Right renal pelvis (tissue), 4 donors: Measurements from ENCODE around the gene PAX7. TPM values are rescaled to one million over a fixed set of nuclear protein-coding genes. Genes with fewer than 3 reads are reported as not detected.
"Not testable (repeated sequence)": the region's sequence is repeated elsewhere in the genome, so short reads cannot be mapped to it uniquely, and the experiment has no call there.

Experiments
- DNase-seq, 4 donors: peaks; one replicate each; pipeline ENCODE4 v3.0.0-alpha.2; 2013; ENCODE audit warnings: low read depth in 4 of 4, low spot score in 3 of 4, missing footprints in 1 of 4
- polyA plus RNA-seq, 4 donors: library from polyadenylated mRNA; unstranded; fragments of 120-200 nt; gene quantifications; one replicate each; pipeline ENCODE4 v1.2.1, GENCODE V29; 2013; ENCODE audit not compliant: insufficient read length in 4 of 4

Gene PAX7
- polyA plus RNA-seq, 4 donors: not detected

- peak in 2 of 4 donors; percentile 24 to 25 for DNase-seq
Observed at GRCh38 chr1:18723701-18724411, 93.2 kb downstream of the PAX7 start.

DNA sequence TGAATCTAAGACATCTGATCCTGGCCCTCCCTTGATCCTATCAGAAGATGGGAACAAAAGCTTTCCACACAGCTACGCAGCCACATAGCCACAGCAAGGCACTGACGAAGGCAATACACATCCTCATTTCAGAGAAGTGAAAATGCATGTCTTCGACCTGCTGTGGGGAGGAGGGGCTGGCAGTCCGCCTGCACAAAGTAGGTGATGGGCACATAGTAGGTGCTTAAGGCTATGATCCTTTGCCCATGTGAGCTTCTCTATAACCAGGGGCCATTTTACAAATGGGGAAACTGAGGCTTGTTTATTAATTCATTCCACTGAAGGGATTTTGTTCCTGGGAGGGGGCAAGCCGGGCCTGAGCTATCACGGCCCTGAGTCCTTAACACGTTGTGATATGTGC, 94.2 kb downstream of the PAX7 start:
- no peak for DNase-seq

GRCh38 chr1:18725231-18725895, 94.7 kb downstream of the PAX7 start:
- no peak for DNase-seq

DNA sequence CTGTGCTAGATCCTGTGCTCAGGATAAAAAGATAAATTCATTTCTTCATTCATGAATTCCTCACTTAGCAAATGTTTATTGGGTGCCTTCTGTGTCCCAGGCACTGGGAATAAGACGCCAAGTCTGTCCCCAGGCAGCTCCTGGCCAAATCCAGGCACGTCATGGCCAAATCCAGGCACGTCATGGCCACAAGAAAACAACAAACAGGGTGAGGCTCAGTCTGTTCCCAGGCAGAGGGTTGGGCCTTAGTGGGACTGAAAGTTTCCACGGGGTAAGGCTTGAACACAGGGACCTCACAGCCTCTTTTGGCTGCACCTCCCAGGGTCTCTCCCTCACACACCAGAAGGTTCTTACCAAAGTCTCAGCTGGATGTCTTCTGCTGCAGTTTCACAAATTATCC, 95.7 kb downstream of the PAX7 start:
- DNase-seq: no peak

GRCh38 chr1:18727956-18728355, 97.3 kb downstream of the PAX7 start:
- no peak for DNase-seq

DNA sequence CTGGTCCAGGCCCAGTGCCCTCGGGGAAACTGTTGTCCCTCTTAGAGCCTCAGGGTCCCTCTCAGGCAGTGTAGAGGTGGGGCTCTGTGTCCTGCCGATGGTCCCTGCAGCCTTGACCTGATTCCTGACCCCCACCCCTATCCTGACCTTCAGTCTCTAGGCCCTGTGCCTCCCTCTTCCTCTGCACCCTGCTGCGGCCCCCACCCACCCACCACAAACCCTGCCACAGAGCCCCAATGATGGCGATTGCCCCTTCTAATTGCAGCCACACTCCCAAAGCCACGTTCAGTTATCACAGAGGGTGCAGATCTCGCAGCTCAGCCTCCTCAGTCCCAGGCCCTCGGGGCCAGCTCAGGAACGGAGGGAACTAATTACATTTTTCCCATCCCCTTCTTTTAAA, 99.7 kb downstream of the PAX7 start:
- no peak for DNase-seq

DNA sequence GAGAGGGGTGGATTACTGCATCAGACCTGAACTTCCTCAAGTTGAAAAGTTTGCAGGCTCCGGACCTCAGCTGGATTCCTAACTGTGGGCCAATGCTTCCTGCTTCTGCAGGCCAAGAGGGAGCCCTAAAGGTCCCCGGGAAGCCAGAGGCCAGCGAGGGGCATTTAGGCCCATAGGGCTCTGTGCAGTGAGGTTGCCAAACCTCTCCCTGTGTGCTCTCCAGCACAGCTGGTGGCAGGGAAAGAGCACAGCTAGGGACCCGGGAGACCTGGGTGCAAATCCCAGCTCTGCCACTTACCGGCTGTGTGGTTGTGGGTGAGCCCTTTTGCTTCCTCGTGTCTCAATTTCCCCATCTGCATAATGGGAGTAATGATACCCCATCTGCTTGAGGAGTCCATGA, 100.5 kb downstream of the PAX7 start:
- DNase-seq: no peak

GRCh38 chr1:18731591-18732235, 101.1 kb downstream of the PAX7 start:
- no peak for DNase-seq

GRCh38 chr1:18732686-18733085, 102.0 kb downstream of the PAX7 start:
- no peak for DNase-seq

DNA sequence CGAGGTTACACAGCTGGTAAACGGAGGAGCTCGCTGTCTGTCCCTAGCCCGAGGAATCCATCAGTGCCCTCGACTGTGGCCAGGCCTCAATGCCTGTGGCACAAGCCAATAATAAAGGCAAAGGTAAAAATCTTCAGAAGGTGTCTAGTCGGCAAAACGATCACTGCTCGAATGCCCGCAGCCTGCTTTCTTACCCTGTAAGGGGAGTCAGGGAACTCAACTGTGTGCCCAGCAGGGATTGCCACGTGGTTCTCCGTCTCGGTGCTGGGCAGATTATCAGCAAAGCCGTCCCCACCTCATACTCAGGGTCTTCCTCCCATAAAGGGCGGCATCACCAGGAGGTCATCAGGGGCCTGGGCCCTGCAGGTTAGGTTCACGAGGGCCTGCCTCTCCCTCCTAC, 103.4 kb downstream of the PAX7 start:
- DNase-seq: no peak

DNA sequence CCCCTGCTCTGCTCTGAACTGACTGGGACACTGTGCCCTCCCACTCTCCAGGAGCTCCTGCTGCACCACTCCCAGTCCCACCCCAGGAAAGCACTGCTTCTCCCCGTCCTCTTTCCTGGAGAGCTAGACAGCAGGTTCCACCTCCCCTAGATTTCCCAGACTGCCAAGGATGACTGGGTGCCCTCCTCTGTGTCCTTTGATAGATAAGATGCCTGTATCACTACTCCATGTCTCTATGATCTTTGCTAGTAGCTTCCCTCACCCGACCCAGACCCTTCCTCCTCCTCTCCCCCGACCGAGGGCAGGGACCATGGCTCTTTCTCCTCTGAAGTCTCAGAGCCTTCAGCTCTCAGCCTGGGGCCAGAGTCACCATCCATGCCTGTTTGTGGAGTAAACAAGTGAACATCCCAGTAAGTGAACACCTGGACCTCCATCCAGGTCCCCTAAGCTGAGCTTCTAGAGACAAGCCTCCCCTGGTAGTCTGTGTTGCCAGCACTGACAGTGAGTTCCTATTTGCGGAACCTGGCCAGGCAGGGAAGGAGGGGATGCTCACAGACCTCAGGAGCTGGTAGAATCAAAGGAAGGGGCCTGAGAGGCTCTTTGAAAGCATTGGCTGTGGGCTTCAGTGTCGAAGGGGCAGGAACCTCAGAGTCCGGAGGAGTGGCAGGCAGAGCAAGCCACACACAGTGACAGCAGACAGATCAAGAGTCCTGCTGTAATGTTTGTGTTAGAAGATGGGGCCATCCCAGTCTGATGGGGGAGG, 104.0 kb downstream of the PAX7 start:
- DNase-seq: no peak

- no peak for DNase-seq
Observed at GRCh38 chr1:18735224-18735997, 104.8 kb downstream of the PAX7 start.

DNA sequence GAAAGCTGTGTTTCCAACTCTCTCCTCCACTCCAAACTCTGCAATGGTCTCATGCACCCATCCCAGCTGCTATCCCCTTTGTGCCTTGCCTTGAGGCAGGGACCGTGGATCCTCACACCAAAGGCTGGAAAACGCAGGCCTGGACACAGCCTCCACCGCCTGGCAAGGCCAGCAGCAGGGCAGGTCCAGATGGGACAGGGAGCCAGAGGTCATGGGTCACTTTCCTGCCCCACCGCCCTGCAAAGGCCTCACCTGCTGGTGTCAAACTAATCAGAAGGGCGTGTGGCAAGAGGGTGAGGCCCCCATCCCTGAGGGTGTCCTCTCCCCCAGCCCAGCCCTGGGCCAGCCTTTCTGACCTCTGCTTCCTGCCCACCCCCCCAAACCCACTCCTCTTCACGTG, 106.3 kb downstream of the PAX7 start:
- no peak for DNase-seq

DNA sequence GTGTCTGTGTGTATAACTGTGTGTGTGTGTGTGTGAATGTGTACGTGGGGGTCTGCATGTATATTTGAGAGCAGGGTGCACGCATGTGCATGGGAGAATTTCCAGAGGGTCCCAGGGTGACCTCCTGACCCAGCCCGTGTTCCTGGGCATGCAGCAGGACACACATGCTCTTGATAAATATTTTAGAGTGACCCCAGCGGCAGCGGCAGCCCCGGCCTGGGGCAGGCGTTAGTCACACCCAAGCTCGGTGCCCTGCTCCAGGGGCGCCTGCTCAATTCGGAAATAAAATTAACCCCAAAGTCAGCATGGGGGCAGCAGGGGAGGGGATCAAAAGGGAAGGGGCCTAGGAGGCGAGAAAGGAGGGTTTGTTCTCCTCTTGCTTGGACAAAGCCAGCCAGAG, 107.5 kb downstream of the PAX7 start:
- no peak for DNase-seq

- DNase-seq: no peak
Observed at GRCh38 chr1:18738617-18739016, 108.0 kb downstream of the PAX7 start.

DNA sequence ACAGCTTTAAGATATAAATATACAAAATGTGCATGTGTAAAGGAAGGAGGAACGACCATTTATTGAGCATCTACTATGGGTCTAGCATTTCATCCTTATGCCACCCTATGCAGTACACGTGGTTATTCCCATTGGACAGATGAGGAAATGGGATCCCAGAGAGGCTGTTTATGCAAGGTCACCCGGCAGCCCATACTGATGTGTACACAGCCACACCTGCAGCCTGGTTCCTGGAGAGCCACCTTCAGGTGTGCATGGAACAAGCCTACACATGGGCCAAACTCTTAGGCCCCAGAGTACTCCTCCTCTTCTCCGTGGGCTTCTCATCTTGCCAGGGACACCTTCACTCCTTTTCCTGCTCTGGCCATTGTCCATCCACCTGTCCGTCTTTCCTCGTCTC, 108.8 kb downstream of the PAX7 start:
- no peak for DNase-seq

GRCh38 chr1:18739897-18740296, 109.3 kb downstream of the PAX7 start:
- no peak for DNase-seq

- DNase-seq: no peak
Observed at GRCh38 chr1:18740617-18741016, 110.0 kb downstream of the PAX7 start.

DNA sequence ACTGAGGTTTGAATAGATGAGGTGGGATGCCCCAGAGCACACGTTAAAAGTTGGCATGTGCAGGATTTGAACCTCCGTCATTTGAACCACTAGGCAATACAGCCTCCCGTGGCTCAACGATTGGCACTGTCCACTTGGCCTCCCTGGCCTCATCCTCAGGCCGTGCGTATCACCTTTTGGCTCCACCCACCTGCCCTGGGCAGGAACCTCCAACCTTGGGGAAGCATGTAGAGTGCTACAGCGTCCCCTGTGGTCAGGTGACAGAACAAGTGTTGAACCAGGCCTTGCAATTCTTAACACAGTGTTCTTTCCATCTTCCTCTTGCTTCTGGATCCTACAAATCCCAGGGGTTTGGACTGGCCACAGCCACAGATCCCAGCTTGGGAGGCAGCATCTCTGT, 112.6 kb downstream of the PAX7 start:
- no peak for DNase-seq

DNA sequence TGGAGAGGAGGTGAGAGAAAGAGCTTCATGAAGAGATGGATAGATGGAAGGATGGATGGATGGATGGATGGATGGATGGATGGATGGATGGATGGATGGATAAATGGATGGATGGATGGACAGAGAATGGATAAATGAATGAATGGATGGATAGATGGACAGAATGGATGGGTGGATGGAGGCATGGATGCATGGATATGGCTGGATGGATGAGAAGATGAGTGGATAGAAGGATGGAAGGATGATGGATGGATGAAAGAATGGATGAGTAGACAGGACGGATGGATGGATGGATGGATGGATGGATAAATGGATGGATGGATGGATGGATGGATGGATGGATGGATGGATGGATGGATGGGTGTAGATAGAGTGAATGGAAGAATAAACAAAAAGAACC, 113.7 kb downstream of the PAX7 start:
- DNase-seq: not testable (repeated sequence)

DNA sequence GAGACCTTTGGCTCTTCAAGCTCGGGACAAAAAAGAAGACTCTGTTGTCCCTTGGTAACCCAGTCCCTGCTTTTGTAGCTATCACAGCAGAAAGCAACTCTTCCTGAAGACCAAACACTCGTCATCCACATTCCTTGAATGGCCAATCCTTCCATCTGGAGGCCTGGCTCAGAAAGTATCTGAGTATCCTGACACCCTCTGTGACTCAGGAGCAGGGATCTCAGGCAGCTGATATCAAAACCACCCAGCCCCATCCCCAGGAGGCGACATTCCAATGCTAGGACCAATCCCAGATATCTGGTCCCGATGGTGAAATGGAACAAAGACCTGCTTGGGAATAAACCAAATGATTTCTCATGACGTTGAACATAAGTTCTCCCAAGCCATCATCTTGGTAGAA, 116.3 kb downstream of the PAX7 start:
- no peak for DNase-seq
